K562 (cell line): Measurements from ENCODE around the gene FGR. TPM values are rescaled to one million over a fixed set of nuclear protein-coding genes. Genes with fewer than 3 reads are reported as not detected.

Experiments
- ATAC-seq: fragments of 200-7000 bp; cut with Tn5 transposase; 3 replicates; pipeline ENCODE4 v1.9.1; 2020; ENCODE audit warnings: moderate library complexity
- BruUV-seq: library from RNA; stranded (reverse); fragments of 400-500 nt; replicated peaks from 2 replicates; lab custom pipeline; 2021; lab: Mats Ljungman, UMichigan
- CTCF ChIA-PET: fragments of 300-600 bp; formaldehyde crosslinking; extraction: SDS; loops from one replicate; lab custom pipeline; 2021; ENCODE audit warnings: low intra/inter-chr PET ratio; lab: Yijun Ruan, JAX
- POLR2A ChIA-PET: fragments of 300-600, 350-650 bp; sonication (Branson Sonifier 250); formaldehyde crosslinking; extraction: SDS; loops from one replicate; lab custom pipeline; 2021; ENCODE audit warnings: antibody characterized with exemption, inconsistent platforms; lab: Yijun Ruan, JAX
- DNase-seq, 4 experiments: peaks; one replicate each; pipeline versions ENCODE4 v3.0.0 to v3.0.0-alpha.2; 2011 to 2018; ENCODE audit warnings: low spot score in 3 of 4, mixed read lengths in 3 of 4; ENCODE audit errors: extremely low read depth in 1 of 4
- FAIRE-seq: peaks from 2 replicates; lab custom pipeline; 2011; peaks lifted over from hg19 to GRCh38; lab: Jason Lieb, UNC
- H2AFZ ChIP-seq: 2 replicates; pipeline ENCODE4 v1.6.0; 2011; ENCODE audit warnings: low read depth, low read length, control low read depth, inconsistent platforms
- H3K27ac ChIP-seq: fragments of 200-600 bp; 3 replicates; pipeline ENCODE4 v1.8.0; 2011; ENCODE audit warnings: low read depth, mild to moderate bottlenecking, control low read depth, inconsistent platforms, low read length, moderate library complexity, mixed read lengths; ENCODE audit errors: extremely low read depth
- H3K27me3 ChIP-seq, 2 experiments: fragments of 300-600 bp in 1 of 2; 2 replicates in 1 of 2; 3 replicates in 1 of 2; pipeline versions ENCODE4 v1.6.0 to v1.8.0; 2011; ENCODE audit warnings: inconsistent platforms in 2 of 2, low read length in 2 of 2, mild to moderate bottlenecking in 1 of 2, mixed read lengths in 1 of 2, moderate library complexity in 1 of 2; ENCODE audit not compliant: control insufficient read depth in 2 of 2, insufficient read depth in 2 of 2
- H3K36me3 ChIP-seq: fragments of 300-600 bp; 3 replicates; pipeline ENCODE4 v1.8.0; 2011; ENCODE audit warnings: mild to moderate bottlenecking, low read length, inconsistent platforms; ENCODE audit not compliant: control insufficient read depth, insufficient read depth
- H3K4me1 ChIP-seq, 2 experiments: fragments of 200-600 bp in 1 of 2; replicated peaks in 1 of 2; 2 replicates in 1 of 2; 3 replicates in 1 of 2; pipeline versions ENCODE4 v1.5.1 to v1.8.0; 2011; ENCODE audit warnings: inconsistent platforms in 2 of 2, low read length in 2 of 2, mild to moderate bottlenecking in 1 of 2, mixed read lengths in 1 of 2, moderate library complexity in 1 of 2; ENCODE audit not compliant: control insufficient read depth in 2 of 2, insufficient read depth in 2 of 2
- H3K4me2 ChIP-seq: 2 replicates; pipeline ENCODE4 v1.6.1; 2011; ENCODE audit warnings: low read length, control low read depth, inconsistent platforms, mixed read lengths; ENCODE audit not compliant: insufficient read depth
- H3K4me3 ChIP-seq: fragments of 200-600 bp; sonication (generic), shearing (Covaris generic); 2 replicates; pipeline ENCODE4 v1.5.1; 2016; ENCODE audit warnings: control low read depth, inconsistent platforms
- H3K79me2 ChIP-seq: fragments of 200-600 bp; 3 replicates; pipeline ENCODE4 v1.8.0; 2011; ENCODE audit warnings: low read length, inconsistent platforms; ENCODE audit not compliant: control insufficient read depth, insufficient read depth
- H3K9ac ChIP-seq, 2 experiments: 2 replicates each; pipeline versions ENCODE4 v1.6.0 to v1.6.1; 2011; ENCODE audit warnings: low read depth in 2 of 2, low read length in 2 of 2, control low read depth in 1 of 2, inconsistent platforms in 1 of 2, mild to moderate bottlenecking in 1 of 2, mixed read lengths in 1 of 2; ENCODE audit not compliant: insufficient read depth in 1 of 2
- H3K9me1 ChIP-seq: one replicate; pipeline ENCODE4 v1.6.0; 2011; ENCODE audit warnings: inconsistent platforms, mild to moderate bottlenecking, low read length, moderate library complexity; ENCODE audit not compliant: control insufficient read depth, insufficient read depth
- H3K9me3 ChIP-seq: replicated peaks from 2 replicates; pipeline ENCODE4 v1.5.1; 2011; ENCODE audit warnings: low read depth, low read length, inconsistent platforms; ENCODE audit not compliant: control insufficient read depth, insufficient read depth
- H4K20me1 ChIP-seq: replicated peaks from 2 replicates; pipeline ENCODE4 v1.6.1; 2011; ENCODE audit warnings: low read length, inconsistent platforms, mixed read lengths; ENCODE audit not compliant: control insufficient read depth, insufficient read depth
- FOXM1 ChIP-seq, 2 experiments: fragments of 450-650 bp in 1 of 2; sonication (generic) in 1 of 2; formaldehyde crosslinking in 1 of 2; IDR thresholded peaks; 2 replicates each; pipeline versions ENCODE4 v1.6.1 to v1.9.0; 2017 to 2022; ENCODE audit warnings: low read depth in 2 of 2, mild to moderate bottlenecking in 2 of 2, missing genetic modification reagents in 1 of 2, moderate library complexity in 1 of 2
- POLR2AphosphoS2 ChIP-seq: IDR thresholded peaks from 2 replicates; pipeline ENCODE4 v1.6.1; 2012; ENCODE audit warnings: low read length, improper control_type of control experiment
- WGBS: fragments of 100-300 bp; shearing (Covaris generic); methylation state at CpG from one replicate; pipeline ENCODE4 v1.1.6; 2016; ENCODE audit warnings: low coverage, mixed read lengths; ENCODE audit not compliant: insufficient coverage; ENCODE audit errors: missing lambda C conversion rate; 5-methylcytosine and 5-hydroxymethylcytosine counted together
- in situ Hi-C: fragments of 300-500 bp; cut with MboI; formaldehyde crosslinking; loops from 4 replicates; pipeline ENCODE4 v1.15.0; 2018; ENCODE audit warnings: inconsistent platforms, mixed read lengths
- intact Hi-C: fragments of 100-400 bp; cut with micrococcal nuclease; formaldehyde crosslinking; loops from 2 replicates; pipeline ENCODE4 v1.14.2; 2022
- polyA plus RNA-seq, 8 experiments: library from polyadenylated mRNA; depleted of rRNA in 4 of 8; stranded (reverse) in 5 of 8; unstranded in 3 of 8; fragments of >200 nt; fragmentation: Nextera tagmentation in 2 of 8; fragmentation: Illumina TruSeq in 1 of 8; extraction: Ambion mirVana in 2 of 8; extraction: Trizol in 1 of 8; gene quantifications; 2 replicates each; pipeline versions ENCODE4 v1.2.1 to v1.2.3, GENCODE V29; 2011 to 2014; ENCODE audit warnings: inconsistent platforms in 1 of 8, missing spikeins in 1 of 8
- total RNA-seq, 7 experiments: library from RNA; depleted of rRNA in 6 of 7; stranded (reverse); fragments of >200 nt in 6 of 7; fragmentation: Illumina TruSeq in 2 of 7; extraction: Trizol in 2 of 7; gene quantifications; 2 replicates each; pipeline versions ENCODE4 v1.2.1 to v1.2.3, GENCODE V29; 2011 to 2021; ENCODE audit warnings: low replicate concordance in 1 of 7
- TF ChIP-seq, protein P1 (sequence below), 2 experiments: fragments of 200-800 bp in 1 of 2; sonication (Bioruptor generic) in 1 of 2; sonication (generic) in 1 of 2; formaldehyde crosslinking in 1 of 2; IDR thresholded peaks in 1 of 2; conservative IDR thresholded peaks in 1 of 2; 2 replicates each; pipeline versions ENCODE4 v1.5.0 to v1.6.1; 2016 to 2020; ENCODE audit warnings: missing compliant biosample characterization in 1 of 2, missing genetic modification characterization in 1 of 2, missing genetic modification reagents in 1 of 2
- TF ChIP-seq, protein P2 (sequence below): IDR thresholded peaks from 2 replicates; pipeline ENCODE4 v1.6.1; 2016; ENCODE audit warnings: missing genetic modification characterization, missing compliant biosample characterization

FGR gene
- total and polyA plus RNA-seq, 9 of the 15 experiments (the other 6 are each of a cell fraction or from before 2014, with no cell fraction given), result 0.04 to 0.11 TPM; not detected in 7

DNA sequence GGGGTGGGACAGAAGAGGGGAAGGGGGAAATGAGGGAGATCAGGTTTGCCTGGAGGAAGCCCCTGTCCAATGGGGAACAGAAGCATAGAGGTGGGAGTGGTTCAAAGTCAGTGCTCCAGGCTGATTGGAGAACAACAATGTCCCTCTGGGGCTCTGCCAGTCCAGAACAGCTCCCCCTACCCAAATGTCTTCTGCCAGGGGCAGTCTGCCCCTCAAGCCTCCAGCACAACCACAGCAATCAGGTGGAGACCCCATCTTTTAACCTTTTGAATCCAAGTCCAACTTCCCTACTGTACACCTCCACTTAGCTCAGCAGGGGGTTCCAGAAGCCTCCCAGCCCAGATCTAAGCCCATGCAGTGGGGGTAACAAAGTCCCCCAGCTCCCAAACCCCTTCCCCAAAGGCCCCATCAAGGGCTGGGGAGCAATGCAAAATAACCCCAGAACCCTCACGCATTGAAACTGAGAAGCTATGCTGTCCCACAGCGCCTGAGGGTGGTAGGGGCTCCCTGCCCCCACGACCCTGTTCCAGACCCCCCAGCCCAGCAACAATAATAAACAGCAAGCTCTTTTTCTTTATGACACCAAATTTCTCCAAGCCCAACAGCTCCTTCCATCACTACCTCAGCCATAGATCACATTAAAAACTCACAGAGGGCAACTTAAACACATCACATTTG, 34.3 kb downstream of the FGR start:
- 60% methylated on average over 3 of the region's 3 CpGs for WGBS
- peaks cover 82% of the 10 kb centered on the region for H3K79me2 ChIP-seq
- TF ChIP-seq FOXM1 (IDR thresholded peaks at IDR 0.05; ENCODE audit: low read depth), result no peak
- TF ChIP-seq FOXM1 (CRISPR knock-in tag; IDR thresholded peaks at IDR 0.05; ENCODE audit: low read depth), result no peak
- TF ChIP-seq, protein P1, sequence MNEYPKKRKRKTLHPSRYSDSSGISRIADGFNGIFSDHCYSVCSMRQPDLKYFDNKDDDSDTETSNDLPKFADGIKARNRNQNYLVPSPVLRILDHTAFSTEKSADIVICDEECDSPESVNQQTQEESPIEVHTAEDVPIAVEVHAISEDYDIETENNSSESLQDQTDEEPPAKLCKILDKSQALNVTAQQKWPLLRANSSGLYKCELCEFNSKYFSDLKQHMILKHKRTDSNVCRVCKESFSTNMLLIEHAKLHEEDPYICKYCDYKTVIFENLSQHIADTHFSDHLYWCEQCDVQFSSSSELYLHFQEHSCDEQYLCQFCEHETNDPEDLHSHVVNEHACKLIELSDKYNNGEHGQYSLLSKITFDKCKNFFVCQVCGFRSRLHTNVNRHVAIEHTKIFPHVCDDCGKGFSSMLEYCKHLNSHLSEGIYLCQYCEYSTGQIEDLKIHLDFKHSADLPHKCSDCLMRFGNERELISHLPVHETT (CRISPR knock-in tag; conservative IDR thresholded peaks at IDR 0.05 in 1 of 2, IDR thresholded peaks at IDR 0.05 in 1 of 2), result no peak
- TF ChIP-seq POLR2AphosphoS2, result no peak
- TF ChIP-seq, protein P2, sequence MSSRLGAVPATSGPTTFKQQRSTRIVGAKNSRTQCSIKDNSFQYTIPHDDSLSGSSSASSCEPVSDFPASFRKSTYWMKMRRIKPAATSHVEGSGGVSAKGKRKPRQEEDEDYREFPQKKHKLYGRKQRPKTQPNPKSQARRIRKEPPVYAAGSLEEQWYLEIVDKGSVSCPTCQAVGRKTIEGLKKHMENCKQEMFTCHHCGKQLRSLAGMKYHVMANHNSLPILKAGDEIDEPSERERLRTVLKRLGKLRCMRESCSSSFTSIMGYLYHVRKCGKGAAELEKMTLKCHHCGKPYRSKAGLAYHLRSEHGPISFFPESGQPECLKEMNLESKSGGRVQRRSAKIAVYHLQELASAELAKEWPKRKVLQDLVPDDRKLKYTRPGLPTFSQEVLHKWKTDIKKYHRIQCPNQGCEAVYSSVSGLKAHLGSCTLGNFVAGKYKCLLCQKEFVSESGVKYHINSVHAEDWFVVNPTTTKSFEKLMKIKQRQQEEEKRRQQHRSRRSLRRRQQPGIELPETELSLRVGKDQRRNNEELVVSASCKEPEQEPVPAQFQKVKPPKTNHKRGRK (tag), result no peak

More for the DNA sequence above, 34.3 kb downstream of the FGR start:
- H3K4me1 ChIP-seq, result peaks cover 72 to 84% of the 10 kb centered on the region in 2 experiments
- no peak overlapping the region for H3K4me3 ChIP-seq
- no peaks in the 10 kb centered on the region for H3K27me3 ChIP-seq
- no peak overlapping the region for H3K4me2 ChIP-seq
- BruUV-seq, result no TSS peak
- peak overlapping the region; percentile 10 to 68; a peak in 2 of 4 replicates for H3K9ac ChIP-seq
- in situ Hi-C loops, result loop anchor here (10.0 to 25.0 kb wide), 3 partner anchors 46 to 488 kb away; no protein-coding TSS in a partner anchor
- H3K36me3 ChIP-seq, result peaks cover 27% of the 10 kb centered on the region; the same call in 2 of the 3 replicates
- intact Hi-C loops, result no loop called here
- no peak overlapping the region for H2AFZ ChIP-seq
- ChIA-PET POLR2A (interaction anchor here (0.6 to 4.5 kb wide), 8 partner anchors 9 to 243 kb away, joined by 3 to 28 read pairs (median 7); no protein-coding TSS in a partner anchor), CTCF (no interaction called here)
- peaks cover 12% of the 10 kb centered on the region for H3K9me1 ChIP-seq
- FAIRE-seq, result peak; percentile 40
- H4K20me1 ChIP-seq, result peaks cover 46% of the 10 kb centered on the region
- no peak for ATAC-seq
- DNase-seq, result peak in 2 of 4 experiments; percentile 38 to 71
- H3K9me3 ChIP-seq, result no peaks in the 10 kb centered on the region
- H3K27ac ChIP-seq, result peak overlapping the region; percentile 33; the same call in 1 of the 3 replicates
